DOHH2 (cell line): ENCODE data around the gene SELPLG.

Experiments used
- H3F3A ChIP-seq: fragments of 200-600 bp; sonication (generic), shearing (Covaris generic); 2 replicates; pipeline ENCODE4 v1.6.0; 2016; ENCODE audit warnings: antibody characterized with exemption, mild to moderate bottlenecking; ENCODE audit not compliant: control insufficient read depth, insufficient read depth
- H3K27ac ChIP-seq: fragments of 200-600 bp; sonication (generic); 2 replicates; pipeline ENCODE4 v1.5.1; 2014; ENCODE audit warnings: low read depth, mild to moderate bottlenecking, low read length, moderate library complexity
- H3K27me3 ChIP-seq: fragments of 200-600 bp; sonication (generic); 2 replicates; pipeline ENCODE4 v1.6.1; 2014; ENCODE audit warnings: mild to moderate bottlenecking, low read length, mixed read lengths; ENCODE audit not compliant: control insufficient read depth
- H3K36me3 ChIP-seq: fragments of 200-600 bp; sonication (generic); 2 replicates; pipeline ENCODE4 v1.6.1; 2014; ENCODE audit warnings: mild to moderate bottlenecking, low read length, moderate library complexity, mixed read lengths; ENCODE audit not compliant: control insufficient read depth
- H3K4me1 ChIP-seq: fragments of 200-600 bp; sonication (generic); 2 replicates; pipeline ENCODE4 v1.6.1; 2014; ENCODE audit warnings: mild to moderate bottlenecking, low read length, mixed read lengths; ENCODE audit not compliant: control insufficient read depth
- H3K4me2 ChIP-seq: fragments of 200-600 bp; sonication (generic); 2 replicates; pipeline ENCODE4 v1.6.0; 2014; ENCODE audit warnings: mild to moderate bottlenecking, low read length, moderate library complexity
- H3K4me3 ChIP-seq: fragments of 200-600 bp; sonication (generic); 2 replicates; pipeline ENCODE4 v1.5.1; 2014; ENCODE audit warnings: mild to moderate bottlenecking, low read length, mixed read lengths
- H3K79me2 ChIP-seq: fragments of 200-600 bp; sonication (generic); 2 replicates; pipeline ENCODE4 v1.6.1; 2014; ENCODE audit warnings: mild to moderate bottlenecking, low read length, mixed read lengths; ENCODE audit not compliant: control insufficient read depth
- H3K9me2 ChIP-seq: fragments of 200-600 bp; sonication (generic); replicated peaks from 2 replicates; pipeline ENCODE4 v1.6.1; 2014; ENCODE audit warnings: mild to moderate bottlenecking, low read length, mixed read lengths; ENCODE audit not compliant: control insufficient read depth
- H3K9me3 ChIP-seq: fragments of 200-600 bp; sonication (generic); 2 replicates; pipeline ENCODE4 v1.6.1; 2014; ENCODE audit warnings: antibody characterized with exemption, low read length, mixed read lengths; ENCODE audit not compliant: control insufficient read depth, insufficient read depth
- H4K20me1 ChIP-seq: fragments of 200-600 bp; sonication (generic); 2 replicates; pipeline ENCODE4 v1.6.0; 2014; ENCODE audit warnings: low read depth, mild to moderate bottlenecking, antibody characterized with exemption, low read length, moderate library complexity; ENCODE audit not compliant: control insufficient read depth, insufficient read depth
- EZH2phosphoT487 ChIP-seq: fragments of 200-600 bp; sonication (generic); IDR thresholded peaks from 2 replicates; pipeline ENCODE4 v1.6.1; 2017; ENCODE audit warnings: borderline replicate concordance, mild to moderate bottlenecking, antibody characterized with exemption, low read length, moderate library complexity, mixed read lengths
- TF ChIP-seq, protein P1 (sequence below): fragments of 200-600 bp; sonication (generic); IDR thresholded peaks from one replicate; pipeline ENCODE4 v1.5.1; 2014; ENCODE audit warnings: antibody characterized with exemption, mild to moderate bottlenecking, low read depth, low read length; ENCODE audit not compliant: poor library complexity, severe bottlenecking

The SELPLG gene

DNA sequence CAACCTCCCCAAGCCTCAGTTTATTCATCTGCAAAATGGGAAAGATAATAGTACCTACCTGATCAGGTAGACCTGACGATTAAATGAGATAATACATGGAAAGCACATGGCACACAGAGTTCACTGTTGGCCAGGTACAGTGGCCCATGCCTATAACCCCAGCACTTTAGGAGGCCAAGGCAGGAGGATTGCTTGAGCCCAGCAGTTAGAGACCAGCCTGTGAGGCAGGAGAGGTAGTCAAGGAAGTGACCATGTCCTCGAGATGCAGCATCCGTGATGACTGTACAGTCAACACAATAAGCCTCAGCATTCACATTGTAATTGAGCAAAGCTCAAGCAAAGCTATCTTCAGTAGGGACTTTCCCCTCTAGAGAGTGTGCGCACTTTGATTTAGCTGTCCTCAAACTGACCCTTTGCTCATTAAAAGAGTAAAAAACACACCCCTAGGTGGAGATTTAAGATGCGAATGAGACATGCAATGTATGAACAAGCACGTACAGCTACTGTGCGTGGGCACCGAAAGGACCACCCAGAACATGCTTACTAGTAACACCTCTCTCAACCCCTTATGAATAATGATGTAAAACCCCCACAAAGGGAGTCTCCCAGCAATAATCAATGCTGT is 61.4 kb downstream of the SELPLG start:
- no peaks in the 10 kb centered on the region for H3K79me2 ChIP-seq
- no peak overlapping the region for H3K27ac ChIP-seq
- TF ChIP-seq EZH2phosphoT487 = no peak
- TF ChIP-seq, protein P1, sequence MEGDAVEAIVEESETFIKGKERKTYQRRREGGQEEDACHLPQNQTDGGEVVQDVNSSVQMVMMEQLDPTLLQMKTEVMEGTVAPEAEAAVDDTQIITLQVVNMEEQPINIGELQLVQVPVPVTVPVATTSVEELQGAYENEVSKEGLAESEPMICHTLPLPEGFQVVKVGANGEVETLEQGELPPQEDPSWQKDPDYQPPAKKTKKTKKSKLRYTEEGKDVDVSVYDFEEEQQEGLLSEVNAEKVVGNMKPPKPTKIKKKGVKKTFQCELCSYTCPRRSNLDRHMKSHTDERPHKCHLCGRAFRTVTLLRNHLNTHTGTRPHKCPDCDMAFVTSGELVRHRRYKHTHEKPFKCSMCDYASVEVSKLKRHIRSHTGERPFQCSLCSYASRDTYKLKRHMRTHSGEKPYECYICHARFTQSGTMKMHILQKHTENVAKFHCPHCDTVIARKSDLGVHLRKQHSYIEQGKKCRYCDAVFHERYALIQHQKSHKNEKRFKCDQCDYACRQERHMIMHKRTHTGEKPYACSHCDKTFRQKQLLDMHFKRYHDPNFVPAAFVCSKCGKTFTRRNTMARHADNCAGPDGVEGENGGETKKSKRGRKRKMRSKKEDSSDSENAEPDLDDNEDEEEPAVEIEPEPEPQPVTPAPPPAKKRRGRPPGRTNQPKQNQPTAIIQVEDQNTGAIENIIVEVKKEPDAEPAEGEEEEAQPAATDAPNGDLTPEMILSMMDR = no peak
- H3K4me3 ChIP-seq = no peak overlapping the region
- no peaks in the 10 kb centered on the region for H4K20me1 ChIP-seq
- peaks cover 12% of the 10 kb centered on the region; the same call in 1 of the 2 replicates for H3K27me3 ChIP-seq
- H3K9me3 ChIP-seq = no peaks in the 10 kb centered on the region
- H3K4me2 ChIP-seq = no peak overlapping the region
- H3K36me3 ChIP-seq = peaks cover 22% of the 10 kb centered on the region
- H3K4me1 ChIP-seq = peaks cover 40% of the 10 kb centered on the region
- H3F3A ChIP-seq = peaks cover 4% of the 10 kb centered on the region; the same call in 1 of the 2 replicates
- no peaks in the 10 kb centered on the region for H3K9me2 ChIP-seq
